ENCODE measurements around the gene GRM4.
"Not testable (repeated sequence)": the region's sequence is repeated elsewhere in the genome, so short reads cannot be mapped to it uniquely, and the experiment has no call there.

GRM4 gene

DNA sequence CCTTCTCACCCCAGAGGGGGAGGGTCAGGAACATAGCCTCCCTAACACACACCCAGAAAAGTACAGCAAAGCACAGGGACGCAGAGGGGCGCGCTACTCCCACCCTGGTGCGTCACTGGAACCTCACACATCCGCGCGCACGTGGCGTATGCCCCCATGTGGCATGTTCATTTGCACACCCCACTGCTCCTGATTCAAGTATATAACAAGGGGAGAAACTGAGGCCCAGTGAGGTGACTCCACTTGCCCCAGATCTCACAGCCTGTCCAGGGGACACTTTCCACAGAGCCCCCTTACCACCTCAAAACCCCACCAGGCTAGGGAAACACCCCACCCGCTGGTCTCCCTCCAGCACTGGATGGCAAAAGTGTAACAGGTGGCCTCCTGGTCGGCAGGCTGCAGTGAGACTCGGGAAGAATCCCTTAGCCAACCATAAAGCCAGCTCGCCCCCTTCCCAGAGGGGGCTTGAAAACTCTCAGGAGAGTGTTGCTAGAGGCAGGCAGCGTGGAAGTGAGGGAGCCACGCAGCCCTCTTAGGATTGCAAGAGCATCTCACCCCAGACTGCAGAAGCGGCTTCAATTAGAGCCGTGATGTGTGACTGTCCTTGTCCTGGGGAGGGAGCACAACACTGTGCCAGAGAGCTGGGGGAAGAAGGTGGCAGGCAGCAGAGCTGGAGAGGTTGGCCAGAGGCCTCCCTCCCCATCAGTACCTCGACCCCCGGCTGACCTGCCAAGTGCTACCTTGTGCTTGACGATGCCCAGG is at the start of gene GRM4:
GRM4 (minus strand) TSS at position 67 of the 762 bp plus-strand sequence. CDS start 12,591 bp downstream, outside the sequence.
- DNase-seq: no peak

DNA sequence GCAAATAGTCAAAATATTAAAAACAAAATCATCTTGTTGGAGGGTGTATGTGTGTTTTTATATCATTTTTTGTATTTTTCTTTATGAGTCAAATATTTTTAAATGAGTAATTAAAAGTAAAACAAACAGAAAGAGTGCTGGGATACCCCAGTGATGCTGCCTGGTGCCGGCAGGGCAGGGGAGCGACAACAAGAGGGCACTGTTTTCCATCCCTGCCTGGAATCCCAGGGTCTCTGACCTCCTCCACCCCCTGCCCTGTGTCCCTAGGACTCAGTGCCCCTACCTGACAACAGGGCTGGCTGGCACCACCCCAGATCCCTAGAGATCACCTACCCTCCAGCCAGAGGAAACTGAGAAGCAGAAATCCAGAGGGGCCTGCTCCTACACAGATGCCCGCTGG is 48.9 kb upstream of the GRM4 start:
- no peak for DNase-seq

DNA sequence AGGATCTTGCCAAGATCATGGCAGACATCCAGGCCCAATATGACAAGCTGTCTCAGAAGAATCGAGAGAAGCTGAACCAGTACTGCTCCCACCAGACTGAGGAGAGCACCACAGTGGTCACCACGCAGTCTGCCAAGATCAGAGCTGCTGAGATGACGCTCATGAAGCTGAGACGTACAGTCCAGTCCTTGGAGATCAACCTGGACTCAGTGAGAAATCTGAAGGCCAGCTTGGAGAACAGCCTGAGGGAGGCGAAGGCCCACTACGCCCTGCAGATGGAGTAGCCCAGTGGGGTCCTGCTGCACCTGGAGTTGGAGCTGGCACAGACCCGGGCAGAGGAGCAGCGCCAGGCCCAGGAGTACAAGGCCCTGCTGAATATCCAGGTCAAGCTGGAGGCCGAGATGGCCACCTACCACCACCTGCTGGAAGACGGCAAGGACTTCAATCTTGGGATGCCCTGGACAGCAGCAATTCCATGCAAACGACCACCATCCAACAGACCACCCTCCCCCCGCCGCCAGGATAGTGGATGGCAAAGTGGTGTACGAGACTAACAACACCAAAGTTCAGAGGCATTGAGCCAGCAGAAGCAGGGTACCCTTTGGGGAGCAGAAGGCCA is 44.7 kb upstream of the GRM4 start:
- DNase-seq: no peak

DNA sequence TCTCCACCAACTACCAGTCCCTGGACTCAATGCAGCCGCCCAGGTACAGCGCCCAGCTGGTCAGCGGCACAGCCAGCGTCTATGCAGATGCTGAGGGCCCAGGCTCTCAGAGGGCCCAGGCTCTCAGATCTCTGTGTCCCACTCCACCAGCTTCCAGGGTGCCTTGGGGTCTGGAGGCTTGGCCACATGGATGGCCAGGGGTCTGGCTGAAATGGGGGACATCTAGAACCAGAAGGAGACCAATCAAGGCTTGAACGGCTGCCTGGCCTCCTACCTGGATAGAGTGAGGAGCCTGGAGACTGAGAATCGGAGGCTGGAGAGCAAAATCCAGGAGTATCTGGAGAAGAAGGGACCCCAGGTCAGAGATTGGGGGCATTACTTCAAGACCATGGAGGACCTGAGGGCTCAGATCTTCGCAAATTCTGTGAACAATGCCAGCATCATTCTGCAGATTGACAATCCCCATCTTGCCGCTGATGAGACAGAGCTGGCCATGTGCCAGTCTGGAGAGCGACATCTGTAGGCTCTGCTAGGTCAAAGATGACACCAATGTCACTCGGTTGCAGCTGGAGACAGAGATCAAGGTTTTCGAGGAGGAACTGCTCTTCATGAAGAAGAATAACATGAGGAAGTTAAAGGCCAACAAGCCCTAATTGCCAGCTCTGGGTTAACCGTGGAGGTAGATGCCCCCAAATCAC is 44.1 kb upstream of the GRM4 start:
- DNase-seq: peak; percentile 37

DNA sequence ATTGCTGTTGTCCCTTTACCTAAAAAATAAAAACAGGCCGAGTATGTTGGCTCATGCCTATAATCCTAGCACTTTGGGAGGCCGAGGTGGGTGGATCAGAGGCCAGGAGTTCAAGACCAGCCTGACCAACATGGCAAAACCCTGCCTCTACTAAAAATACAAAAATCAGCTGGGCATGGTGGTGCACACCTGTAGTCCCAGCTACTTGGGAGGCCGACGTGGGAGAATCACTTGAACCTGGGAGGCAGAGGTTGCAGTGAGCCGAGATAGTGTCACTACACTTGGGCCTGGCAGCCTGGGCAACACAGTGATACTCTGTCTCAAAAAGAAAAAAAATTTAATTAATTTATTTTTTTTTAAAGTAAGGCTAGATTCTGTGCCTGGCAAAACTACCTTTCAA is 38.8 kb upstream of the GRM4 start:
- DNase-seq: not testable (repeated sequence)

DNA sequence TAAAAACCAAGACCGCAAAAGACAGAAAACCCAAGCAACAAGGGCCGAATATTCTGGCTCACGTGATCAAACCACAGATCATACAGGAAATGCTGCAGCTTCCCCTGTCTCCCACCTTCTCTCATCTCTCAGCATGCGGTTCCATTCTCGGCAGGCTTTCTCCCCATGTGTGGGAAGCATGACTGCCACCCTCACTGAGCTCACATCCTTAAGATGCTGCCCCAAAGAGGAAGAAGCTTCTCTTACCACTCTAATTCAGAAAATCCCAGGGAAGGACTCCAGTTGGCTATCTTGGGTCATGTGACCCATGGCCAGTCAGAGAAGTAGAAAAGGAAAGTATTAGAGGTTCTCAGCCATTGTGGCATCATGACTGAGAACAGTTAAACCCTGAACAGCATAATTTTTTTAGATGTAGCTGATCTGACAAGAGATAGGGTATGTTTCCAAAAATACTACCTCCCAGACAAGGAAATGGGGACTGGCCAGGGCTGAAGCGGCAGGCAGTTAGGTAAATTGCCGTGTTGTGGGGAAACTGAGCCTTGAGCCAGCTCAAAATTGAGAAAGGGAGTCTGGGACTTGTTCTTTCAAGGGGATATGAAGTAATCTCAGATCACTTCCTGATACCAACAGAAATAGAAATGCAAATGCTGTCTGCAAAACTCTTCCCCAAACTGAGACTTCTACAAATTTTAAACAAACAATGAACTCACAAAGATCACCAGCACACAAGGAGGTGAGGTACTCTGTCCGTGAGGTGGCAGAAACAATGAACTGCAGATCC is 37.1 kb upstream of the GRM4 start:
- peak; percentile 74 for DNase-seq

DNA sequence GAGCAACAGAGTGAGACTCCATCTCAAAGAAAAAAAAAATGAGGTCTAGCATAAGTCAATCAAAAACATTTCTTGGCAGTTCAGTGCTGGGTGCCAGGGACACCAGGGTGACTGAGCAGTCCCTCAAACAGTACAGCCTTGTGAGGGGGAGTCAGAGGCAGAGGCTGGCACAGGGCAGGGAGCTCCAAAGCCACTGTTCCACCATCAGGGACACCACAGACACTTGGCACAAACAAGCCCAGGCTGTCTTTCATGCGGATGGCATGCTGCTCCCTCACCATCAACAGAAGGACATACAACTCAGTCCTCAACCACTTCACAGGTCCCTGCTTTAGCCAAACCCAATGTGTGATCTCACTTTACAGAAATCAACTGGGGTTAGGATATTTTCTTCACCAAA is 36.0 kb upstream of the GRM4 start:
- no peak for DNase-seq

DNA sequence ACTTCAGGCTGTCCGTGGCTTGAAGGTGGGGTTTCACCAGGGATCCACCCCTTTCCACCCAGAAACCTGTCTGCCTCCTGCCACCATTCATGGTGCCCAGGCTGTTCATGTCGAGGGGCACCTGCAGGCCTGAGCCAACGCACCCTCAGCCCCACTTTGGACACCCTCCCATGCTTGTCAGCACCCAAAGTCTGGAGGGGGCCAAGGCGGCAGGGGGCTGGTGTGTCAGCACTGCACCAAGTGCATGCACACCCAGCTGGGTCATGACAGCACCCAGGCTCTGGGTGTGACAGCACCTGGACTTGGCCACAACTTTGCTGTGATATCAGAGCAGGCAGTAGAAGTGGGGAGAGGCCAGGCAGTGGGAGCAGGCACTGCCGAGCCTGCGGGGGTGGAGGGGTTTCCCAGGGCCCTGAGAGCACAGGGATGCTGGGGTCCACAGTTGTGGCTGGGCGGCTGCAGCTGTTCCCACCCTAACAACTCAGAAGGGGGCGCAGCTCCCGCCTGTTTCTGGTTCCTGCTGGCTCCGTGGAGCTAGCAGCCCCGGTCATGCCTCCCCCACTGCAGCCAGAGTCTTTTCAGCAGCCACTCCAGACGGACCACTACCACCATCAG is 33.3 kb upstream of the GRM4 start:
- DNase-seq: no peak

DNA sequence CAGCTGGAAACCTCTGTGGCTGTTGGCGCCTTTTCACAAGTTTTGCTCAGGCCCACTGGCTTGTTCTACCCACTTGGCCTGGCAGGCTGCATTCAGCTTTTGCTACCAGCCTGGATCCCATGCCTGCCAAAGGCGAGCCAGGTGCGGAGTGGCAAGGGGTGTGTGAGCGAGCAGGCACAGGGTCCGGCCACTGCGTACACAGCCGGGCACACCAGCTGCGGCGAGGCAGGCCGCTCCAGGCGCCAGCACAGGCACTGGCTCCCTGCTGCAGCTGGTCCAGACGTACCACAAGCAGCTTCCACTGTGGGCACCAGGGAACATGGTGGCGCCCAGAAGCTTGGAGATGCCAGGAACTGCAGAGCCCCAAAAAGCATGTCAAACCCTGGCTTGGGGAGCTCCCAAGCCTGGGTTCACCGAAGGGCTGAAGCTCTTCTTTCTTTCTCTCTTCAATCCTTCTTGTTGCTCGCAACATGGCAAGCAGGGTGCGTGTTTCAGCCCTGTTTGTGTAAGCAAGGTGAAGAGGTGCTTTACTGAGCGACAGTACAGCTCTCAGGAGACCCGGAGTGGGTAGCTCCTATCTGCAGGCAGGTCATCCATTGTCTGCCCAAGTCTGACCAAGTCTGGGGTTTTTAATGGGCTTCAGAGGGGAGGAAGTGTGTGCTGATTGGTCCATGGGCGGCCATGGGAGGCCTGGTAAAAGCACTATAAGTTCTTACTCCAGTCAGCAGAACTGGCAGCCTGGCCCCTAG is 32.6 kb upstream of the GRM4 start:
- no peak for DNase-seq

DNA sequence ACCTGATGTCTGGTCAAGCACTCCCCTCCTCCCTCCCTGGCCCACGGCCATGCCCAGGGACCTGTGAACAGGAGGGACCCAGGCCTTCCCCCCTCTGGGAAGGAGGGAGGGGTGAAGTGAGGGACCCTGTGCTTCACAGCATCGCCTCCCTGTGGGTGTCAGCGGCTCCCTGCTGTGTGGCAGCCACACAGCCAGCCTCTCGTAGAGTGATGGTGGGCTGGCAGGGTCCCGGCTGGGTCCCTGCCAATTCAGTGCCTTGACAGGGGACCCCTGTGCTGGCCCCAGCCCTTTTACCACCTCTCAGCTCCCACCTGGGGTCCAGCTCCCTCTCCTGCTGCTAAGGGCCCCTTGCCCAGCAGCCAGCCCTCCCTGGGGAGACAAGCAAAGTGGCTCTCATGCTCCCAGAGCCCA is 31.3 kb upstream of the GRM4 start:
- DNase-seq: no peak

DNA sequence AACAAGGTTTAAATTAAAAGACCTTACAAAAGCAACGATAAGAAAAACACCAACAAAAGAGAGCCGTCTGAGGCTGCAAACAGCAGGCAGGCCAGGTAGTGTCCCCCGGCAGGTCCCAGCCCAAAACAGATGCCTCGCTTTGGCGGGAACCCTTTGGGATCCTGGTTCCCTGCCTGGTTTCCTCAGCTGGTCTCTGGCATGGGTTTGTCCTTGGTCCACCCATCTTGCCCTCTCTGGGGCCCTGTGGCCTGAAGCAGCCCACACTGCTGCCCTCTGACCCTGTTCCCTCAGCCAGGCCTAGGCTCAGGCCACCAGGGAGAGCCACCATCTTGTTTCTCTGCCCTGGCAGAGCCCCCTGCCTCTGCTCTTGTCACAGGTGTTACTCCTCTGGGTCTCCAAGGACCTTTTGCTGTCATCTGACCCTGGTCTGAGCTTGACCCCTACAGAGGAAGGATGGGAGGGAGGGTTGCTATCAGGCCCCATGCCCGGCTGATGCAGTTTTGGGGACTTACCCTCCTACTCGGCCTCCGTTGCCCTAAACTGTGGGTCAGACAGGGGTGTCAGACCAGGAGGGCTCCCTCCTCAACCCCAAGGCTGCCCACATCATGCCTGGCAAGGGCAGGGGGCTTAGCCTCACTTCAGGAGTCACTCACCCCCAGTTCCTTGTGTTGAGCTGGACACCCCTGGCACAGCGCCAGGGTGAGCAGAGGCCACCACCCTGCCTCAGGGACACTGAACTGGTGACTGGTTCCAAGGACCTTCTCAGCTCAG is 30.6 kb upstream of the GRM4 start:
- DNase-seq: no peak

DNA sequence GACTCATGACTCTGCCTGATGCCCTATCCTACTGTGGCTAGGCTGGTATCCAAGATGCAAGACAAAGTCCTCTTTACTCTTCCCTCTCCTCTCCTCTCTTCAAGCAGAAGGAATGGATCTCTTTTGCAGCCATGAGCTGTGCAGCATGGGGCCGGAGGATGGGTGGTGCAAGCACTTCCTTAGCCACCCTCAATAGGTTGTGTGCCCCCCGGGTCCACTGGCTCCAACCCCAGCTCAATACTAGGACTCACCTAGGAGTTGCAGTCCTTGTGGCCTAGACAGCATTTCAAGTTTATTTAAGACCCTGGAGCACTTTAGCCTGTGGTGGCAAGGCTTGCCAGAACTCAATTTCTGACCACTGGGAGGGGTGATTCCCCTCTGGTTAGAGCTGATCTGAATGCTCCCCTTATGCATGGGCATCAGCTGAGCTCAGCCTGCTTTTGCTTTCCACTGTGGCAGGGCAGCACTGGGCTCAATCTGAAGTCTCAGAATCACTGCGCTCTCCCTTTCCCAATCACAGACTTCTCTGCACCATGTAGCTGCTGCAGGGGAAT is 29.0 kb upstream of the GRM4 start:
- DNase-seq: no peak

DNA sequence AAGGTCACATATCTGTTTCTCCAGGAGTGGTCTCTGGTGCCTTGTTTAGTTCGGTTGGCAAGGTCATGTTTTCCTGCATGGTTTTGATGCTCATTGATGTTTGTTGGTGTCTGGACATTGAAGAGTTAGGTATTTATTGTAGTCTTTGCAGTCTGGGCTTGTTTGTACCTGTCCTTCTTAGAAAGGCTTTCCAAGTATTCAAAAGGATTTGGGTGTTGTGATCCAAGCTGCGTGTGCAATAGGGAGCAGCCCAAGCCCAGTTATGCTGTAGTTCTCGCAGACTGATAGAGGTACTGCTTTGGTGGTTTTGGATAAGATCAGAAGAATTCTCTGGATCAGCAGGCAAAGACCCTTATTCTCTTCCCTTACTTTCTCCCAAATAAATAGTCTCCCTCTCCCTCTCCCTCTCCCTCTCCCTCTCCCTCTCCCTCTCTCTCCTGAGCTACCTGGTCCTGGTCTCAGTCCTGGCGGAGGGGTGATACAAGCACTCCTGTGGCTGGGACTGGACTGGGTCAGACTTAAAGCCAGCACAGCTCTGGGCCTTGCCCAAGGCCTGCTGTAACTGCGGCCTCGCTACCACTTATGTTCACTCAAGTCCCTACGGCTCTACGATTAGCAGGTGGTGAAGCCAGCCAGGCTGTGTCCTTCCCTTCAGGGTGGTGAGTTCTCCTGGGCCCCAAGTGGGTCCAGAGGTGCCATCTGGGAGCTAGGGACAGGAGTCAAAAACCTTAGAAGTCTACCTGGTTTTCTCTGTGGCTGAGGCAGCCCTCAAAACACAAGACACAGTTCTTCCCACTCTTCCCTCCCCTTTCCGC is 27.3 kb upstream of the GRM4 start:
- no peak for DNase-seq

DNA sequence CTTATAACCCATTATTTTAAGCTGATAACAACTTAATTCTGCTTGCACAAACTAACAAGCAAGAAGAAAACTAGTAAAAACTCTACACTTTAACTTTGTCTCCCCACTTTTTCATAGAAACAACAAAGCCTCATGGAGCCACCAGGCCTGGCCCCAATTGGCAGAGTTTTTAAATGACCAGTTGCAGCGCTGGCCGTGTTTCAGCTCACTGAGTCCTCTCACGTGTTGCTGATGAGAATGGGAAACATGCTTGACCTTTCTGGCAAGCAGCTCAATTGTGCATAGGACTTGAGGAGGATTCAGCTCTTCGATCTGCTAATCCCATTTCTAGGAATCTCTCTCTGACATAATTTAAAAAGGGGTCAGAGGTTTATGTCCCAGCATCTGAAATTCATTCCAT is 24.5 kb upstream of the GRM4 start:
- DNase-seq: no peak

DNA sequence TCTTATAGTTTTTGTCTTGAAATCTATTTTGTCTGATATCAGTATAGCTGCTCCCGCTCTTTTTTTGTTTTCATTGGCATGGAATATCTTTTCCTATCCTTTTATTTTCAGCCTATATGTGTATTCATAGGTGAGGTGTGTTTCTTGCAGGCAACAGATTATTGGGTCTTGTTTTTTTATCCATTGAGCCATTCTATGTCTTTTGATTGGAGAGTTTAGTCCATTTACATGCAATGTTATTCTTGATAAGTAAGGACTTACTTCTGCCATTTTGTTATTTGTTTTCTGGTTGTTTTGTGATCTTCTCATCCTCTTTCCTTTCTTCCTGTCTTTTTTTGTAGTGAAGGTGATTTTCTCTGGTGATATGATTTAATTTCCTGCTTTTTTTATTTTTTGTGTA is 24.0 kb upstream of the GRM4 start:
- DNase-seq: no peak

DNA sequence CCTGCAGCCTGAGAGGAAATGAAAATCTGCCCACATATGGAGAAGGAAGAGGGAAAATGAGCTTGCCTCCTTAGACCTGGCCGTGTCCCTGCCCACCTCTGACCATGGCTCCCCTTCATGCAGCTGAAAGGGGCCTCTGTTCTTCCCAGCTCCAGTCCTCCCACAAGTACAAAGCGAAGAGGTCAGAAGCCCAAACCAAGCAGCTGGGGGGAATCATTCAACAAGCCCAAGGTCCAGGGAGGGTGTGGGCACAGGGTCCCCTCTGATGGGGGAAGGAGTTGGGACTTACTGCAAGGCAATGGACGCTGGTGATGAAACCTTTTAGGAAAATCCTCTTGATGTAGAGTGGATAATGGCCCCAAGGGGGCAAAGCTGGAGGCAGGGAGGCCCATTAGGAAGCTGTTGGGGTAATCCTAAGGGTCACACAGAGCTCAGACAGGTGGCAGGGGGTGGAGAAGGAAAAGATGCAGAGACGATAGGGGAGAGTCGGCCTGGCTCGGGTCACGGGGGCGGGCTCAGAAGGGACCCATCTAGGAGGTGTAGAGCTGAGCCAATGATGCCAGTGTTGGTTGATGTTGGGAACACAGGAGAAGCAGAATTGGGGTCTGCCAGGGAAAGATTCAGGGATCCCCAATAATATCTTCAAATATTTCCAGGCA is 16.1 kb upstream of the GRM4 start:
- no peak for DNase-seq

DNA sequence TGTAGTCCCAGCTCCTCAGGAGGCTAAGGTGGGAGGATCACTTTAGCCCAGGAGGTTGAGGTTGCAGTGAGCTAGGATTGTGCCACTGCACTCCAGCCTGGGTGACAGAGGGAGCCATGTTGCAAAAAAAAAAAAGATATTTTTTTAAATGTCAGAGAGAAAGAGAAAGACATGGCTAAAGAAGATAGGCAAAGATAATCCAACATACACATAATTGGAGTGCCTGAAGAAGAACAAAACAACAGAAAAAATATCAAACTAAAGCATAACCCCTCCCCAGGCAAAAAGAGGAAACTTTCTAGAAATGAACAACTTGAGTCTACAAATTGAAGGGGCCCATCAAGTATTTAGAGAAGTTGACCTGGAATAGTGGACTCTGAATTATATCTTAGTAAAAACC is 14.0 kb upstream of the GRM4 start:
- no peak for DNase-seq

DNA sequence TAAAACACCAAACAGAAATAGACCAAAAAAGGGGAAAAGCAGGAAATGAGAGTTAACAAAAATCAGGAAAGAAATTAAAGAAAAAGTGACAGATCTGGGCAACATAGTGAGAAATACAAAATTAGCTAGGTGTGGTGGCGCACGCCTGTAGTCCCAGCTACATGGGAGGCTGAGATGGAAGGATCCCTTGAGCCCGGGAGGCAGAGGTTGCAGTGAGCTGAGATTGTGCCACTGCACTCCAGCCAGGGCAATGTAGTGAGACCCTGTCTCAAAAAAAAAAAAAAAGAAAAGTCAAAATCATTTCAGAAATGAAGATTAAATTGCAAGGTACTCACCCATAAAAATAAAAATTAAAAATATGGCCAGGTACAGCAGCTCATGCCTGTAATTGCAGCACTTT is 13.0 kb upstream of the GRM4 start:
- no peak for DNase-seq

DNA sequence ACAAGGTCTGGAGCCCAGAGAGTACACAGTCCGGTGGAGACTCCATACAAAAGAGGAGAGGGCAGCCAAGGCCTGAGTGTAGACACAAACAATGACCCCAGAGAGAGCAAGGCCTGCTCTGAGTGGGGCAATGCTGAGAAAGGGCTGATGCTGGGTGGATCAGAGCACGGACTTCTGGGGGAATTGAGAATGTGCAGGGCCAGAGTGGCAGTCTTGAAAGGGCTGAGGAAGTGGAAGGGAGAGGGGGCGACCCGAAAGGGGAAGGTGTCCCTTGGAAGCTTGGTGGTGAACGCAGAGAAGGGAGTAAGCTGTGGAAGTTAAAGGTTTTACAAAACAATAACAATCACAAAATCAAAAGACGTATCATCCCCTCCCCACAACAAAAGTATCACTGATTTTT is 12.0 kb upstream of the GRM4 start:
- DNase-seq: no peak
